ENCODE data around the gene FAM20C. TPM values are rescaled to one million over a fixed set of nuclear protein-coding genes. Genes with fewer than 3 reads are reported as not detected.

FAM20C gene
- total and polyA plus RNA-seq, 2 donors (not counting 3 experiments of a cell fraction or from before 2014, with no cell fraction given), result 14.2 to 34.5 TPM

DNA sequence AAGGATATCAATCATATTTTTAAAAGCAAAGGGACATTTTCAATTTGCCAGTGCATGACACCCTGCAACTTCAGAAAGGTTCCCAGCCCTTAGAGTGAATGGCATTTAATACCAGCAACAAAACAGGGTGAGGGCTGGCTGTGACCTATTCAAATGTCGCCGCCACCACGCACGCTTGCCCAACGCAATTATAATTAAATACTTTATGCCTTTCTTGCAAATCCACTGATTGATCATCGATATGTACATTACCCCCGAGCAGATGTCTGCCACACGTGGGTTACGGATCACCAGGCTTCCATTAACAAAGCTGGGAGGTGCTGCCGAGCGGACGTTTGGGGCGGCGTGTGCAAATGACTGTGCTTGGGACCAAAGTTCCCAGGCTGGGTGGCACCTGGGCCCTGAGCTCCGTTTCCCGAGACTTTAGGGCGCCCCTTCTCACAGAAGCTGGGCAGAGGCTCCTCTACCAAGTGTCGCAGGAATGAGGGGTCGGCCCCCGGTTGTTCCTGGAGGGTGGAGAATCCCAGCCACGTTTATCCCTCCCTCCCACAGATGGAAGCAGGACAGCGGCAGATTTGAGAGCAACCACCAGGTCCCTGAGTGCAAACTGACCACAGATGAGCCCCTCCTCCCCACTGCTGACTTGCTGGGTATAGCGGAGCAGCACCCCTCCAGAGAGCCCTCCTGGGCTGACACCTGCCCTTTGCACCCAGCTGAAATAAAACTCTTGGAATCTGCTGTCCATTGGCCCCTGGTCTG, 101.5 kb downstream of the FAM20C start:
- H3K9me1 ChIP-seq (replicated peaks; ENCODE audit: control insufficient read depth, extremely low read depth, insufficient read depth, low read length), result no peaks in the 10 kb centered on the region
- H3K79me2 ChIP-seq (ENCODE audit: control insufficient read depth, insufficient read depth, low read length), result no peaks in the 10 kb centered on the region
- no TSS peak for BruUV-seq (replicated peaks)
- no peak overlapping the region for H3K9ac ChIP-seq (replicated peaks; ENCODE audit: extremely low read depth, insufficient read depth, low read length)
- ChIA-PET CTCF (no interaction called here), POLR2A (no interaction called here)
- no peaks in the 10 kb centered on the region for H3K4me1 ChIP-seq (ENCODE audit: control insufficient read depth, extremely low read depth, insufficient read depth, low read length)
- no peak overlapping the region for H2AFZ ChIP-seq (ENCODE audit: low read depth, low read length)
- H3K36me3 ChIP-seq (ENCODE audit: control insufficient read depth in 2 of 2, extremely low read depth in 1 of 2, insufficient read depth in 2 of 2, low read length in 2 of 2), result no peaks in the 10 kb centered on the region
- dilution Hi-C loops (cut with MboI; ENCODE audit: extremely low pct_ligation_motif_present, low sequenced_read_pairs) (no loop called here), intact Hi-C loops (cut with micrococcal nuclease) (no loop called here)
- no peaks in the 10 kb centered on the region for H4K20me1 ChIP-seq (replicated peaks; ENCODE audit: control insufficient read depth, extremely low read depth, insufficient read depth, low read length)
- DNase-seq (ENCODE audit: low read depth, low spot score), result no peak
- FAIRE-seq, result no peak
- H3K27ac ChIP-seq (ENCODE audit: insufficient read depth, low read depth, low read length), result no peak overlapping the region
- no peaks in the 10 kb centered on the region for H3K9me3 ChIP-seq (replicated peaks; ENCODE audit: control insufficient read depth, insufficient read depth, low read length)
- no peak overlapping the region for H3K4me2 ChIP-seq (ENCODE audit: insufficient read depth, low read length)
- H3K4me3 ChIP-seq (replicated peaks in 1 of 3; ENCODE audit: insufficient read depth in 1 of 3, low read depth in 1 of 3, low read length in 3 of 3), result no peak overlapping the region
- TF ChIP-seq JUN (IDR thresholded peaks at IDR 0.05; ENCODE audit: borderline replicate concordance, insufficient read depth, insufficient read length, low read depth), result no peak
- no peak for TF ChIP-seq POLR2A (IDR thresholded peaks at IDR 0.05; ENCODE audit: low read depth, low read length)
- TF ChIP-seq GATA2 (IDR thresholded peaks at IDR 0.05; ENCODE audit: insufficient read depth, insufficient read length, low read depth, low read length), result no peak
- TF ChIP-seq FOS (IDR thresholded peaks at IDR 0.05; ENCODE audit: borderline replicate concordance, insufficient read depth, low read length), result no peak
- TF ChIP-seq MYC (IDR thresholded peaks at IDR 0.05; ENCODE audit: low read depth, low read length), result no peak
- no peak for TF ChIP-seq POLR2AphosphoS5 (IDR thresholded peaks at IDR 0.05; ENCODE audit: insufficient read depth, low read depth, low read length)
- TF ChIP-seq EZH2 (IDR thresholded peaks at IDR 0.05; ENCODE audit: borderline replicate concordance, low read depth, low read length, severe bottlenecking), result no peak
- TF ChIP-seq, protein P1, sequence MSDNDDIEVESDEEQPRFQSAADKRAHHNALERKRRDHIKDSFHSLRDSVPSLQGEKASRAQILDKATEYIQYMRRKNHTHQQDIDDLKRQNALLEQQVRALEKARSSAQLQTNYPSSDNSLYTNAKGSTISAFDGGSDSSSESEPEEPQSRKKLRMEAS (IDR thresholded peaks at IDR 0.05; ENCODE audit: insufficient read depth, insufficient read length), result no peak
- TF ChIP-seq, protein P2, sequence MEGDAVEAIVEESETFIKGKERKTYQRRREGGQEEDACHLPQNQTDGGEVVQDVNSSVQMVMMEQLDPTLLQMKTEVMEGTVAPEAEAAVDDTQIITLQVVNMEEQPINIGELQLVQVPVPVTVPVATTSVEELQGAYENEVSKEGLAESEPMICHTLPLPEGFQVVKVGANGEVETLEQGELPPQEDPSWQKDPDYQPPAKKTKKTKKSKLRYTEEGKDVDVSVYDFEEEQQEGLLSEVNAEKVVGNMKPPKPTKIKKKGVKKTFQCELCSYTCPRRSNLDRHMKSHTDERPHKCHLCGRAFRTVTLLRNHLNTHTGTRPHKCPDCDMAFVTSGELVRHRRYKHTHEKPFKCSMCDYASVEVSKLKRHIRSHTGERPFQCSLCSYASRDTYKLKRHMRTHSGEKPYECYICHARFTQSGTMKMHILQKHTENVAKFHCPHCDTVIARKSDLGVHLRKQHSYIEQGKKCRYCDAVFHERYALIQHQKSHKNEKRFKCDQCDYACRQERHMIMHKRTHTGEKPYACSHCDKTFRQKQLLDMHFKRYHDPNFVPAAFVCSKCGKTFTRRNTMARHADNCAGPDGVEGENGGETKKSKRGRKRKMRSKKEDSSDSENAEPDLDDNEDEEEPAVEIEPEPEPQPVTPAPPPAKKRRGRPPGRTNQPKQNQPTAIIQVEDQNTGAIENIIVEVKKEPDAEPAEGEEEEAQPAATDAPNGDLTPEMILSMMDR (IDR thresholded peaks at IDR 0.05; ENCODE audit: extremely low read depth in 1 of 2, insufficient read depth in 1 of 2, low read depth in 1 of 2, low read length in 2 of 2), result no peak
- H3K27me3 ChIP-seq (ENCODE audit: control insufficient read depth in 2 of 2, insufficient read depth in 2 of 2, low read length in 2 of 2), result peaks cover 27 to 36% of the 10 kb centered on the region in 2 experiments
